ENCODE data around the gene PPA1.
"Not testable (repeated sequence)": the region's sequence is repeated elsewhere in the genome, so short reads cannot be mapped to it uniquely, and the experiment has no call there.

Gene PPA1

GRCh38 chr10:70233109-70233938 is at the start of gene PPA1:
TSS of gene PPA1 (minus strand) at chr10:70233429. CDS start at chr10:70233327, 102 bp downstream.
- DNase-seq: peak; percentile 99

- DNase-seq: no peak
Measured at GRCh38 chr10:70281609-70282008, 48.4 kb upstream of the PPA1 start.

GRCh38 chr10:70280099-70280498 is 46.9 kb upstream of the PPA1 start:
- DNase-seq: no peak

GRCh38 chr10:70277396-70278030 is 44.3 kb upstream of the PPA1 start:
- DNase-seq: no peak

- peak; percentile 73 for DNase-seq
Measured at GRCh38 chr10:70274643-70275042, 41.4 kb upstream of the PPA1 start.

GRCh38 chr10:70272925-70273316 is 39.7 kb upstream of the PPA1 start:
- no peak for DNase-seq

GRCh38 chr10:70271996-70272924 is 39.0 kb upstream of the PPA1 start:
- DNase-seq: peak; percentile 4

GRCh38 chr10:70270952-70271351 is 37.7 kb upstream of the PPA1 start:
- DNase-seq: no peak

GRCh38 chr10:70269741-70270140 is 36.5 kb upstream of the PPA1 start:
- no peak for DNase-seq

- DNase-seq: no peak
Measured at GRCh38 chr10:70268376-70268775, 35.1 kb upstream of the PPA1 start.

- DNase-seq: no peak
Measured at GRCh38 chr10:70267161-70267933, 34.1 kb upstream of the PPA1 start.

GRCh38 chr10:70266701-70267100 is 33.5 kb upstream of the PPA1 start:
- no peak for DNase-seq

GRCh38 chr10:70266056-70266455 is 32.8 kb upstream of the PPA1 start:
- no peak for DNase-seq

GRCh38 chr10:70265032-70265689 is 31.9 kb upstream of the PPA1 start:
- DNase-seq: peak; percentile 38

GRCh38 chr10:70260734-70261133 is 27.5 kb upstream of the PPA1 start:
- no peak for DNase-seq

GRCh38 chr10:70260259-70260658 is 27.0 kb upstream of the PPA1 start:
- DNase-seq: no peak

GRCh38 chr10:70258216-70258615 is 25.0 kb upstream of the PPA1 start:
- DNase-seq: no peak

- not testable (repeated sequence) for DNase-seq
Measured at GRCh38 chr10:70257816-70258215, 24.6 kb upstream of the PPA1 start.

- DNase-seq: no peak
Measured at GRCh38 chr10:70256463-70256862, 23.2 kb upstream of the PPA1 start.

GRCh38 chr10:70255329-70256299 is 22.4 kb upstream of the PPA1 start:
- peak; percentile 26 for DNase-seq
